HepG2 (cell line): ENCODE measurements around the gene PTCD3. TPM values are rescaled to one million over a fixed set of nuclear protein-coding genes. Genes with fewer than 3 reads are reported as not detected.

ENCODE experiments used
- ARID4A ChIP-seq: sonication (generic); formaldehyde crosslinking; IDR thresholded peaks from 2 replicates; pipeline ENCODE4 v1.5.0; 2020; ENCODE audit warnings: mild to moderate bottlenecking, missing genetic modification reagents, borderline replicate concordance
- ATF7 ChIP-seq, 2 experiments: fragments of 450-650 bp in 1 of 2; sonication (generic) in 1 of 2; formaldehyde crosslinking in 1 of 2; IDR thresholded peaks; 2 replicates each; pipeline versions ENCODE4 v1.4.0 to v1.6.1; 2016 to 2020; ENCODE audit warnings: antibody characterized with exemption in 1 of 2, mild to moderate bottlenecking in 1 of 2, missing genetic modification reagents in 1 of 2
- DRAP1 ChIP-seq: IDR thresholded peaks from 2 replicates; pipeline ENCODE4 v1.6.1; 2016; ENCODE audit warnings: missing genetic modification reagents, missing compliant biosample characterization
- E2F2 ChIP-seq: sonication (generic); formaldehyde crosslinking; IDR thresholded peaks from 2 replicates; pipeline ENCODE4 v1.4.0; 2020; ENCODE audit warnings: missing genetic modification reagents, borderline replicate concordance
- EED ChIP-seq: sonication (generic); formaldehyde crosslinking; IDR thresholded peaks from 2 replicates; pipeline ENCODE4 v1.5.0; 2020; ENCODE audit warnings: mild to moderate bottlenecking, missing genetic modification reagents
- FLYWCH1 ChIP-seq: sonication (generic); formaldehyde crosslinking; IDR thresholded peaks from 2 replicates; pipeline ENCODE4 v1.8.1; 2023; ENCODE audit warnings: mild to moderate bottlenecking, missing genetic modification reagents
- HNRNPLL ChIP-seq: fragments of 200-400 bp; formaldehyde crosslinking; IDR thresholded peaks from 2 replicates; pipeline ENCODE4 v1.6.1; 2017; ENCODE audit warnings: mild to moderate bottlenecking, low read depth, low read length; ENCODE audit not compliant: poor library complexity, severe bottlenecking
- KDM5B ChIP-seq: sonication (generic); formaldehyde crosslinking; IDR thresholded peaks from 2 replicates; pipeline ENCODE4 v1.4.0; 2020; ENCODE audit warnings: missing genetic modification reagents, mild to moderate bottlenecking, borderline replicate concordance
- KDM6A ChIP-seq: IDR thresholded peaks from 2 replicates; pipeline ENCODE4 v1.6.1; 2016; ENCODE audit warnings: low read depth
- PRMT3 ChIP-seq: sonication (generic); formaldehyde crosslinking; IDR thresholded peaks from 2 replicates; pipeline ENCODE4 v1.8.1; 2022; ENCODE audit warnings: low read depth, mild to moderate bottlenecking, moderate library complexity, missing genetic modification reagents, borderline replicate concordance
- REL ChIP-seq: sonication (generic); formaldehyde crosslinking; conservative IDR thresholded peaks from 2 replicates; pipeline ENCODE4 v1.8.0; 2022; ENCODE audit warnings: mild to moderate bottlenecking, missing genetic modification reagents, moderate library complexity
- SUZ12 ChIP-seq: fragments of 150-350 bp; IDR thresholded peaks from 2 replicates; pipeline ENCODE4 v1.6.1; 2014; ENCODE audit warnings: low read depth, low read length
- THAP11 ChIP-seq: IDR thresholded peaks from 2 replicates; pipeline ENCODE4 v1.6.1; 2016; ENCODE audit warnings: missing biosample characterization, missing genetic modification reagents
- ZNF232 ChIP-seq: sonication (generic); formaldehyde crosslinking; IDR thresholded peaks from 2 replicates; pipeline ENCODE4 v1.4.0; 2020; ENCODE audit warnings: missing genetic modification reagents, borderline replicate concordance
- ZNF564 ChIP-seq: sonication (generic); formaldehyde crosslinking; IDR thresholded peaks from 2 replicates; pipeline ENCODE4 v1.8.1; 2023; ENCODE audit warnings: mild to moderate bottlenecking, missing genetic modification reagents
- ZNF790 ChIP-seq: sonication (generic); formaldehyde crosslinking; IDR thresholded peaks from 2 replicates; pipeline ENCODE4 v1.8.0; 2022; ENCODE audit warnings: missing genetic modification reagents, mild to moderate bottlenecking, borderline replicate concordance
- ZSCAN25 ChIP-seq: sonication (generic); formaldehyde crosslinking; IDR thresholded peaks from 2 replicates; pipeline ENCODE4 v1.8.0; 2022; ENCODE audit warnings: mild to moderate bottlenecking, missing genetic modification reagents
- polyA plus RNA-seq, 8 experiments: library from polyadenylated mRNA; depleted of rRNA in 3 of 8; stranded (reverse) in 7 of 8; unstranded in 1 of 8; fragments of >200 nt; fragmentation: Illumina TruSeq in 4 of 8; extraction: Trizol in 4 of 8; gene quantifications; 2 replicates each; pipeline versions ENCODE4 v1.2.1 to v1.2.3, GENCODE V29; 2011 to 2016; ENCODE audit warnings: low read depth in 4 of 8, missing spikeins in 1 of 8, mixed read lengths in 1 of 8; ENCODE audit not compliant: insufficient read depth in 1 of 8
- total RNA-seq, 5 experiments: library from RNA; depleted of rRNA; stranded (reverse); fragments of >200 nt; fragmentation: Illumina TruSeq; extraction: Trizol; gene quantifications; 2 replicates each; pipeline ENCODE4 v1.2.3, GENCODE V29; 2016; ENCODE audit warnings: low read depth in 1 of 5
- TF ChIP-seq, protein P1 (sequence below): sonication (generic); formaldehyde crosslinking; IDR thresholded peaks from 2 replicates; pipeline ENCODE4 v1.9.0; 2021; ENCODE audit warnings: missing genetic modification reagents, borderline replicate concordance
- TF ChIP-seq, protein P2 (sequence below): sonication (generic); formaldehyde crosslinking; IDR thresholded peaks from 2 replicates; pipeline ENCODE4 v1.8.1; 2023; ENCODE audit warnings: missing genetic modification reagents, inconsistent platforms, borderline replicate concordance

Gene PTCD3
- total and polyA plus RNA-seq, 2 of the 13 experiments (the other 11 are each of a cell fraction or from before 2014, with no cell fraction given) = 124 to 309 TPM

GRCh38 chr2:86105252-86105968 lies 625 bp upstream of the PTCD3 start, which contains the start of gene POLR1A (continued):
- TF ChIP-seq ZNF564 (CRISPR knock-in tag) (no peak), KDM6A (no peak), HNRNPLL (peak; percentile 99), ARID4A (peak; percentile 90; the same call in 1 of the 2 replicates), ZSCAN25 (CRISPR knock-in tag) (no peak; the same call in 1 of the 2 replicates), EED (no peak), ATF7 (IDR thresholded peaks at IDR 0.05) (no peak), ATF7 (CRISPR knock-in tag; IDR thresholded peaks at IDR 0.05) (no peak), THAP11 (CRISPR knock-in tag) (peak; percentile 96), PRMT3 (CRISPR knock-in tag) (no peak), ZNF790 (no peak), ZNF232 (no peak), REL (no peak), E2F2 (CRISPR knock-in tag) (peak; percentile 59; the same call in 1 of the 2 replicates), DRAP1 (CRISPR knock-in tag) (no peak), KDM5B (no peak), SUZ12 (peak; percentile 99), FLYWCH1 (CRISPR knock-in tag) (no peak)
- TF ChIP-seq, protein P1, sequence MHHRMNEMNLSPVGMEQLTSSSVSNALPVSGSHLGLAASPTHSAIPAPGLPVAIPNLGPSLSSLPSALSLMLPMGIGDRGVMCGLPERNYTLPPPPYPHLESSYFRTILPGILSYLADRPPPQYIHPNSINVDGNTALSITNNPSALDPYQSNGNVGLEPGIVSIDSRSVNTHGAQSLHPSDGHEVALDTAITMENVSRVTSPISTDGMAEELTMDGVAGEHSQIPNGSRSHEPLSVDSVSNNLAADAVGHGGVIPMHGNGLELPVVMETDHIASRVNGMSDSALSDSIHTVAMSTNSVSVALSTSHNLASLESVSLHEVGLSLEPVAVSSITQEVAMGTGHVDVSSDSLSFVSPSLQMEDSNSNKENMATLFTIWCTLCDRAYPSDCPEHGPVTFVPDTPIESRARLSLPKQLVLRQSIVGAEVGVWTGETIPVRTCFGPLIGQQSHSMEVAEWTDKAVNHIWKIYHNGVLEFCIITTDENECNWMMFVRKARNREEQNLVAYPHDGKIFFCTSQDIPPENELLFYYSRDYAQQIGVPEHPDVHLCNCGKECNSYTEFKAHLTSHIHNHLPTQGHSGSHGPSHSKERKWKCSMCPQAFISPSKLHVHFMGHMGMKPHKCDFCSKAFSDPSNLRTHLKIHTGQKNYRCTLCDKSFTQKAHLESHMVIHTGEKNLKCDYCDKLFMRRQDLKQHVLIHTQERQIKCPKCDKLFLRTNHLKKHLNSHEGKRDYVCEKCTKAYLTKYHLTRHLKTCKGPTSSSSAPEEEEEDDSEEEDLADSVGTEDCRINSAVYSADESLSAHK = no peak
- TF ChIP-seq, protein P2, sequence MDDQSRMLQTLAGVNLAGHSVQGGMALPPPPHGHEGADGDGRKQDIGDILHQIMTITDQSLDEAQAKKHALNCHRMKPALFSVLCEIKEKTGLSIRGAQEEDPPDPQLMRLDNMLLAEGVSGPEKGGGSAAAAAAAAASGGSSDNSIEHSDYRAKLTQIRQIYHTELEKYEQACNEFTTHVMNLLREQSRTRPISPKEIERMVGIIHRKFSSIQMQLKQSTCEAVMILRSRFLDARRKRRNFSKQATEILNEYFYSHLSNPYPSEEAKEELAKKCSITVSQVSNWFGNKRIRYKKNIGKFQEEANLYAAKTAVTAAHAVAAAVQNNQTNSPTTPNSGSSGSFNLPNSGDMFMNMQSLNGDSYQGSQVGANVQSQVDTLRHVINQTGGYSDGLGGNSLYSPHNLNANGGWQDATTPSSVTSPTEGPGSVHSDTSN = no peak
